Central memory CD8-positive, alpha-beta T cell (primary cell): Measurements from ENCODE around the gene NKX2-3.
A peak's percentile ranks its signal among the peaks of the same experiment; 100 is the strongest.

ENCODE experiments used
- ATAC-seq: fragments of 150-1000 bp; cut with Tn5 transposase; replicated peaks from 2 replicates; pipeline ENCODE4 v1.10.0; 2022; ENCODE audit warnings: mild to moderate bottlenecking, moderate FRiP score, moderate number of reproducible peaks; ENCODE audit not compliant: poor library complexity, severe bottlenecking; ENCODE audit errors: extremely low read depth
- DNase-seq, 2 donors: peaks; one replicate each; pipeline ENCODE4 v3.0.0; 2021; ENCODE audit warnings: low spot score in 2 of 2
- H3K27ac Mint-ChIP-seq: one replicate; pipeline ENCODE4 v1.8.0; 2022; ENCODE audit warnings: low read depth, mild to moderate bottlenecking, moderate library complexity, mixed read lengths
- H3K27me3 Mint-ChIP-seq: one replicate; pipeline ENCODE4 v1.8.0; 2022; ENCODE audit warnings: mixed read lengths
- H3K36me3 Mint-ChIP-seq: one replicate; pipeline ENCODE4 v1.8.0; 2022; ENCODE audit warnings: mild to moderate bottlenecking, moderate library complexity, mixed read lengths; ENCODE audit not compliant: insufficient read depth
- H3K4me1 Mint-ChIP-seq: one replicate; pipeline ENCODE4 v1.8.0; 2022; ENCODE audit warnings: mixed read lengths
- H3K4me3 Mint-ChIP-seq: one replicate; pipeline ENCODE4 v1.8.0; 2022; ENCODE audit warnings: mild to moderate bottlenecking, moderate library complexity, mixed read lengths
- H3K9me3 Mint-ChIP-seq: one replicate; pipeline ENCODE4 v1.8.0; 2022; ENCODE audit warnings: mixed read lengths

NKX2-3 gene

GRCh38 chr10:99530108-99531025 is 2.4 kb upstream of the NKX2-3 start:
- Mint-ChIP-seq H3K4me3 (peak overlapping the region; percentile 41), H3K36me3 (peaks cover 4% of the 10 kb centered on the region), H3K27me3 (peaks cover 92% of the 10 kb centered on the region), H3K4me1 (peaks cover 6% of the 10 kb centered on the region), H3K27ac (no peak overlapping the region), H3K9me3 (no peaks in the 10 kb centered on the region)
- no peak for ATAC-seq
- DNase-seq: no peak

GRCh38 chr10:99531026-99531695 is 1.6 kb upstream of the NKX2-3 start:
- Mint-ChIP-seq H3K36me3 (peaks cover 4% of the 10 kb centered on the region), H3K4me3 (no peak overlapping the region), H3K9me3 (no peaks in the 10 kb centered on the region), H3K4me1 (peaks cover 8% of the 10 kb centered on the region), H3K27ac (no peak overlapping the region), H3K27me3 (peaks cover 89% of the 10 kb centered on the region)
- DNase-seq (no peak), ATAC-seq (no peak)

- H3K27me3 Mint-ChIP-seq: peaks cover 89% of the 10 kb centered on the region
- H3K9me3 Mint-ChIP-seq: no peaks in the 10 kb centered on the region
- H3K4me3 Mint-ChIP-seq: no peak overlapping the region
- H3K4me1 Mint-ChIP-seq: peaks cover 13% of the 10 kb centered on the region
- ATAC-seq (no peak), DNase-seq (no peak)
- H3K36me3 Mint-ChIP-seq: peaks cover 4% of the 10 kb centered on the region
- H3K27ac Mint-ChIP-seq: no peak overlapping the region
These were observed 797 bp upstream of the NKX2-3 start for GRCh38 chr10:99531696-99532593.

GRCh38 chr10:99533496-99534449 is 1.0 kb downstream of the NKX2-3 start:
- H3K27ac Mint-ChIP-seq: no peak overlapping the region
- DNase-seq (no peak), ATAC-seq (no peak)
- H3K4me3 Mint-ChIP-seq: no peak overlapping the region
- peaks cover 4% of the 10 kb centered on the region for H3K36me3 Mint-ChIP-seq
- H3K9me3 Mint-ChIP-seq: no peaks in the 10 kb centered on the region
- H3K27me3 Mint-ChIP-seq: peaks cover 92% of the 10 kb centered on the region
- H3K4me1 Mint-ChIP-seq: peaks cover 13% of the 10 kb centered on the region

- Mint-ChIP-seq H3K9me3 (no peaks in the 10 kb centered on the region), H3K36me3 (peaks cover 4% of the 10 kb centered on the region), H3K27me3 (peaks cover 92% of the 10 kb centered on the region), H3K27ac (no peak overlapping the region), H3K4me3 (peak overlapping the region; percentile 48), H3K4me1 (peaks cover 13% of the 10 kb centered on the region)
- DNase-seq (no peak), ATAC-seq (no peak)
These were observed 1.8 kb downstream of the NKX2-3 start for GRCh38 chr10:99534450-99534938.

GRCh38 chr10:99534939-99535763 is 2.4 kb downstream of the NKX2-3 start:
- Mint-ChIP-seq H3K36me3 (peaks cover 4% of the 10 kb centered on the region), H3K4me3 (peak overlapping the region; percentile 48), H3K4me1 (peaks cover 12% of the 10 kb centered on the region), H3K9me3 (no peaks in the 10 kb centered on the region), H3K27ac (no peak overlapping the region), H3K27me3 (peaks cover 92% of the 10 kb centered on the region)
- DNase-seq (no peak), ATAC-seq (no peak)

- DNase-seq: no peak
- Mint-ChIP-seq H3K4me1 (peaks cover 6% of the 10 kb centered on the region), H3K9me3 (no peaks in the 10 kb centered on the region), H3K36me3 (peaks cover 4% of the 10 kb centered on the region), H3K4me3 (no peak overlapping the region), H3K27ac (no peak overlapping the region), H3K27me3 (peaks cover 91% of the 10 kb centered on the region)
- ATAC-seq: no peak
These were observed 3.1 kb downstream of the NKX2-3 start for GRCh38 chr10:99535764-99536337.

GRCh38 chr10:99536338-99537085 is 3.8 kb downstream of the NKX2-3 start:
- peaks cover 6% of the 10 kb centered on the region for H3K4me1 Mint-ChIP-seq
- no peak overlapping the region for H3K27ac Mint-ChIP-seq
- H3K27me3 Mint-ChIP-seq: peaks cover 91% of the 10 kb centered on the region
- no peak overlapping the region for H3K4me3 Mint-ChIP-seq
- DNase-seq (no peak), ATAC-seq (no peak)
- peaks cover 4% of the 10 kb centered on the region for H3K36me3 Mint-ChIP-seq
- H3K9me3 Mint-ChIP-seq: no peaks in the 10 kb centered on the region

GRCh38 chr10:99537086-99537988 is 4.6 kb downstream of the NKX2-3 start:
- H3K36me3 Mint-ChIP-seq: peaks cover 2% of the 10 kb centered on the region
- no peak for DNase-seq
- H3K4me1 Mint-ChIP-seq: peaks cover 6% of the 10 kb centered on the region
- ATAC-seq: no peak
- no peaks in the 10 kb centered on the region for H3K9me3 Mint-ChIP-seq
- H3K4me3 Mint-ChIP-seq: no peak overlapping the region
- peaks cover 88% of the 10 kb centered on the region for H3K27me3 Mint-ChIP-seq
- no peak overlapping the region for H3K27ac Mint-ChIP-seq
